ENCODE measurements around the gene PRAMEF1. TPM values are rescaled to one million over a fixed set of nuclear protein-coding genes. Genes with fewer than 3 reads are reported as not detected.

PRAMEF1 gene
- polyA plus RNA-seq, 1 donor (not counting 4 experiments of a cell fraction or from before 2014, with no cell fraction given), result not detected

- no peaks in the 10 kb centered on the region for H3K9me3 ChIP-seq (ENCODE audit: control insufficient read depth, low read depth, low read length)
- H3K27ac ChIP-seq (ENCODE audit: control insufficient read depth, insufficient read depth, low read length), result no peak overlapping the region
- TF ChIP-seq EZH2 (IDR thresholded peaks at IDR 0.05; ENCODE audit: low read length), result no peak
- TF ChIP-seq, protein P1, sequence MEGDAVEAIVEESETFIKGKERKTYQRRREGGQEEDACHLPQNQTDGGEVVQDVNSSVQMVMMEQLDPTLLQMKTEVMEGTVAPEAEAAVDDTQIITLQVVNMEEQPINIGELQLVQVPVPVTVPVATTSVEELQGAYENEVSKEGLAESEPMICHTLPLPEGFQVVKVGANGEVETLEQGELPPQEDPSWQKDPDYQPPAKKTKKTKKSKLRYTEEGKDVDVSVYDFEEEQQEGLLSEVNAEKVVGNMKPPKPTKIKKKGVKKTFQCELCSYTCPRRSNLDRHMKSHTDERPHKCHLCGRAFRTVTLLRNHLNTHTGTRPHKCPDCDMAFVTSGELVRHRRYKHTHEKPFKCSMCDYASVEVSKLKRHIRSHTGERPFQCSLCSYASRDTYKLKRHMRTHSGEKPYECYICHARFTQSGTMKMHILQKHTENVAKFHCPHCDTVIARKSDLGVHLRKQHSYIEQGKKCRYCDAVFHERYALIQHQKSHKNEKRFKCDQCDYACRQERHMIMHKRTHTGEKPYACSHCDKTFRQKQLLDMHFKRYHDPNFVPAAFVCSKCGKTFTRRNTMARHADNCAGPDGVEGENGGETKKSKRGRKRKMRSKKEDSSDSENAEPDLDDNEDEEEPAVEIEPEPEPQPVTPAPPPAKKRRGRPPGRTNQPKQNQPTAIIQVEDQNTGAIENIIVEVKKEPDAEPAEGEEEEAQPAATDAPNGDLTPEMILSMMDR (optimal IDR thresholded peaks at IDR 0.05 in 1 of 3, IDR thresholded peaks at IDR 0.05 in 1 of 3, conservative IDR thresholded peaks at IDR 0.05 in 1 of 3; ENCODE audit: extremely low read depth in 1 of 3, insufficient read depth in 2 of 3, low read length in 3 of 3), result no peak
- H4K20me1 ChIP-seq (ENCODE audit: control insufficient read depth, extremely low read depth, insufficient read depth, low read length), result no peaks in the 10 kb centered on the region
- no peak overlapping the region for H2AFZ ChIP-seq (ENCODE audit: control insufficient read depth, low read length)
- dilution Hi-C loops (cut with MboI; ENCODE audit: extremely low pct_ligation_motif_present, low sequenced_read_pairs), result no loop called here
- H3K36me3 ChIP-seq (ENCODE audit: control insufficient read depth in 2 of 2, extremely low read depth in 1 of 2, insufficient read depth in 2 of 2, low read length in 2 of 2), result no peaks in the 10 kb centered on the region
- H3K4me3 ChIP-seq (ENCODE audit: control insufficient read depth in 2 of 3, extremely low read depth in 1 of 3, insufficient read depth in 2 of 3, low read depth in 1 of 3, low read length in 3 of 3), result no peak overlapping the region
- H3K9me1 ChIP-seq (ENCODE audit: control insufficient read depth, extremely low read depth, insufficient read depth, low read length), result no peaks in the 10 kb centered on the region
- H3K4me2 ChIP-seq (ENCODE audit: control insufficient read depth, extremely low read depth, insufficient read depth, low read depth, low read length), result no peak overlapping the region
- no peaks in the 10 kb centered on the region for H3K4me1 ChIP-seq (ENCODE audit: control insufficient read depth, extremely low read depth, insufficient read depth, low read length)
- FAIRE-seq (no peak), DNase-seq (ENCODE audit: low read depth, low spot score) (no peak)
- H3K27me3 ChIP-seq (ENCODE audit: control insufficient read depth, extremely low read depth, insufficient read depth, low read length), result no peaks in the 10 kb centered on the region
- no peaks in the 10 kb centered on the region for H3K79me2 ChIP-seq (ENCODE audit: control insufficient read depth, insufficient read depth, low read length)
- H3K9ac ChIP-seq (ENCODE audit: control insufficient read depth, extremely low read depth, insufficient read depth, low read length), result no peak overlapping the region
Observed at GRCh38 chr1:12748778-12749355, 42.3 kb upstream of the PRAMEF1 start.

DNA sequence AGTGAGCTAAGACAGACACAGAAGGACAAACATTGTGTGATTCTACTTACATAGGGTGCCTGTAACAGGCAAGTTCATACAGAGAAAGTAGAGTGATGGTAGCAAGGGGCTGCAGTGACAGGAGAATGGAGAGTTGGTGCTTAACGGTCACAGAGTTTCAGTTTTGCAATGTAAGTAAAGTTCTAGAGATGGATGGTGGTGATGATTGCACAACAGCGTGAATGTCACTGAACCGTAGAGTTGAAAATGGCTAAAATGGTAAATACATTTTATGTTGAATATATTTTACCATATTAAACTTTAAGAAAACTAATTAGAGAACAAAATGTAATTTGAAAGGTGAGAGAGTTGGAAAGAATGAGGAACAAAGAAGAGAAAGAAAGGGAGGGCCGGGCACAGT lies 36.5 kb upstream of the PRAMEF1 start:
- no peak overlapping the region for H3K4me3 ChIP-seq (ENCODE audit: control insufficient read depth in 2 of 3, extremely low read depth in 1 of 3, insufficient read depth in 2 of 3, low read depth in 1 of 3, low read length in 3 of 3)
- no peak overlapping the region for H3K27ac ChIP-seq (ENCODE audit: control insufficient read depth, insufficient read depth, low read length)
- no peaks in the 10 kb centered on the region for H3K79me2 ChIP-seq (ENCODE audit: control insufficient read depth, insufficient read depth, low read length)
- H3K4me2 ChIP-seq (ENCODE audit: control insufficient read depth, extremely low read depth, insufficient read depth, low read depth, low read length), result no peak overlapping the region
- DNase-seq (ENCODE audit: low read depth, low spot score), result no peak
- H3K36me3 ChIP-seq (ENCODE audit: control insufficient read depth in 2 of 2, extremely low read depth in 1 of 2, insufficient read depth in 2 of 2, low read length in 2 of 2), result no peaks in the 10 kb centered on the region
- H3K4me1 ChIP-seq (ENCODE audit: control insufficient read depth, extremely low read depth, insufficient read depth, low read length), result no peaks in the 10 kb centered on the region
- H3K9me1 ChIP-seq (ENCODE audit: control insufficient read depth, extremely low read depth, insufficient read depth, low read length), result no peaks in the 10 kb centered on the region
- no peaks in the 10 kb centered on the region for H3K27me3 ChIP-seq (ENCODE audit: control insufficient read depth, extremely low read depth, insufficient read depth, low read length)
- no peaks in the 10 kb centered on the region for H4K20me1 ChIP-seq (ENCODE audit: control insufficient read depth, extremely low read depth, insufficient read depth, low read length)
- dilution Hi-C loops (cut with MboI; ENCODE audit: extremely low pct_ligation_motif_present, low sequenced_read_pairs), result no loop called here
- FAIRE-seq, result no peak
- H3K9me3 ChIP-seq (ENCODE audit: control insufficient read depth, low read depth, low read length), result no peaks in the 10 kb centered on the region
- H3K9ac ChIP-seq (ENCODE audit: control insufficient read depth, extremely low read depth, insufficient read depth, low read length), result no peak overlapping the region
- H2AFZ ChIP-seq (ENCODE audit: control insufficient read depth, low read length), result no peak overlapping the region
- TF ChIP-seq, protein P1 (optimal IDR thresholded peaks at IDR 0.05 in 1 of 3, IDR thresholded peaks at IDR 0.05 in 1 of 3, conservative IDR thresholded peaks at IDR 0.05 in 1 of 3; ENCODE audit: extremely low read depth in 1 of 3, insufficient read depth in 2 of 3, low read length in 3 of 3), result no peak
- TF ChIP-seq EZH2 (IDR thresholded peaks at IDR 0.05; ENCODE audit: low read length), result no peak

All from keratinocyte (primary cell).